Pancreas (tissue), 10 donors: Measurements from ENCODE around the gene VPS13D. TPM values are rescaled to one million over a fixed set of nuclear protein-coding genes. Genes with fewer than 3 reads are reported as not detected.

Experiments used
- ATAC-seq, 4 donors: fragments of 200-7000 bp; cut with Tn5 transposase; one replicate each; pipeline versions ENCODE4 v1.8.0 to v1.9.1; 2020; ENCODE audit warnings: mild to moderate bottlenecking in 4 of 4, moderate library complexity in 4 of 4
- DNase-seq, 6 donors: peaks; one replicate each; pipeline ENCODE4 v3.0.0-alpha.2; 2020
- FAIRE-seq: peaks from 2 replicates; lab custom pipeline; 2012; peaks lifted over from hg19 to GRCh38; lab: Jason Lieb, UNC
- H3K27ac ChIP-seq, 4 donors: fragments of 200-600 bp; sonication (generic); 1 replicate in 3 of 4; 2 replicates in 1 of 4; pipeline versions ENCODE4 v1.5.0 to v1.8.0; 2020
- H3K27me3 ChIP-seq, 4 donors: fragments of 200-600 bp; one replicate each; pipeline ENCODE4 v1.8.0; 2021
- H3K36me3 ChIP-seq, 3 donors: fragments of 200-600 bp; sonication (generic) in 1 of 3; one replicate each; pipeline versions ENCODE4 v1.5.0 to v1.8.0; 2020 to 2021
- H3K4me1 ChIP-seq, 3 donors: fragments of 200-600 bp; one replicate each; pipeline ENCODE4 v1.8.0; 2021
- H3K4me3 ChIP-seq, 4 donors: fragments of 200-600 bp; sonication (generic) in 2 of 4; one replicate each; pipeline versions ENCODE4 v1.5.0 to v1.8.0; 2020 to 2021
- H3K9me3 ChIP-seq, 4 donors: fragments of 200-600 bp; one replicate each; pipeline ENCODE4 v1.8.0; 2021
- WGBS, 2 donors: extraction: QIAGEN DNeasy Blood & Tissue Kit; methylation state at CpG; one replicate each; pipeline ENCODE4 v1.1.7; 2013; 5-methylcytosine and 5-hydroxymethylcytosine counted together
- intact Hi-C, 3 donors: fragments of 100-400 bp; cut with DNase I; formaldehyde crosslinking; loops; one replicate each; pipeline versions ENCODE4 v1.11.1 to v1.14.2; 2022
- polyA plus RNA-seq, 2 donors: library from polyadenylated mRNA; stranded (reverse); fragments of 200-250 nt; gene quantifications; one replicate each; pipeline ENCODE4 v1.2.3, GENCODE V29; 2013
- total RNA-seq, 6 donors: library from RNA; stranded (reverse); fragmentation: NEBNext Ultra II Directional in 4 of 6; extraction: Animal tissue kit (Norgen Biotek cat#: 25700) in 4 of 6; gene quantifications; one replicate each; pipeline versions ENCODE4 v1.2.1 to v1.2.4, GENCODE V29; 2021 to 2023
- TF ChIP-seq, protein P1 (sequence below), 4 donors: fragments of 200-600 bp; sonication (generic) in 3 of 4; IDR thresholded peaks; one replicate each; pipeline versions ENCODE4 v1.5.0 to v1.8.0; 2021; ENCODE audit warnings: antibody characterized with exemption in 4 of 4
- donor health status: healthy with polysubstance abuse.
- donor health status: DM: no; HTN: no; CAD: no; lungs with moderate emphysema.
- donor health status: DM: no; HTN: no; CAD: no.
- donor health status: control.
- donor health status: control.
- donor health status: Bipolar disorder and iron deficiency.
- donor health status: DM: yes; HTN: yes; CAD: no.
- donor health status: DM: no; HTN: no; CAD: no.
- donor health status: DM: no; HTN: no; CAD: no.
- donor health status: DM: yes; HTN: yes; CAD: no.

The VPS13D gene
- total and polyA plus RNA-seq, 8 donors: 13.7 to 39.0 (median 24.8) TPM

- WGBS, 2 donors: 81 to 89% methylated on average over 17 of the region's 17 CpGs
- no peaks in the 10 kb centered on the region for H3K27me3 ChIP-seq
- intact Hi-C loops: no loop called here
- no peaks in the 10 kb centered on the region for H3K36me3 ChIP-seq
- FAIRE-seq: no peak
- DNase-seq: peak in 2 of 6 donors; percentile 20 to 42
- TF ChIP-seq, protein P1, sequence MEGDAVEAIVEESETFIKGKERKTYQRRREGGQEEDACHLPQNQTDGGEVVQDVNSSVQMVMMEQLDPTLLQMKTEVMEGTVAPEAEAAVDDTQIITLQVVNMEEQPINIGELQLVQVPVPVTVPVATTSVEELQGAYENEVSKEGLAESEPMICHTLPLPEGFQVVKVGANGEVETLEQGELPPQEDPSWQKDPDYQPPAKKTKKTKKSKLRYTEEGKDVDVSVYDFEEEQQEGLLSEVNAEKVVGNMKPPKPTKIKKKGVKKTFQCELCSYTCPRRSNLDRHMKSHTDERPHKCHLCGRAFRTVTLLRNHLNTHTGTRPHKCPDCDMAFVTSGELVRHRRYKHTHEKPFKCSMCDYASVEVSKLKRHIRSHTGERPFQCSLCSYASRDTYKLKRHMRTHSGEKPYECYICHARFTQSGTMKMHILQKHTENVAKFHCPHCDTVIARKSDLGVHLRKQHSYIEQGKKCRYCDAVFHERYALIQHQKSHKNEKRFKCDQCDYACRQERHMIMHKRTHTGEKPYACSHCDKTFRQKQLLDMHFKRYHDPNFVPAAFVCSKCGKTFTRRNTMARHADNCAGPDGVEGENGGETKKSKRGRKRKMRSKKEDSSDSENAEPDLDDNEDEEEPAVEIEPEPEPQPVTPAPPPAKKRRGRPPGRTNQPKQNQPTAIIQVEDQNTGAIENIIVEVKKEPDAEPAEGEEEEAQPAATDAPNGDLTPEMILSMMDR (IDR thresholded peaks at IDR 0.05): no peak
- no peak overlapping the region for H3K27ac ChIP-seq
- peaks cover 0 to 7% (median 3%) of the 10 kb centered on the region in 3 donors for H3K4me1 ChIP-seq
- no peak overlapping the region for H3K4me3 ChIP-seq
- ATAC-seq: no peak
- H3K9me3 ChIP-seq: no peaks in the 10 kb centered on the region
Observed at GRCh38 chr1:12546771-12547585, 317.1 kb downstream of the VPS13D start.

DNA sequence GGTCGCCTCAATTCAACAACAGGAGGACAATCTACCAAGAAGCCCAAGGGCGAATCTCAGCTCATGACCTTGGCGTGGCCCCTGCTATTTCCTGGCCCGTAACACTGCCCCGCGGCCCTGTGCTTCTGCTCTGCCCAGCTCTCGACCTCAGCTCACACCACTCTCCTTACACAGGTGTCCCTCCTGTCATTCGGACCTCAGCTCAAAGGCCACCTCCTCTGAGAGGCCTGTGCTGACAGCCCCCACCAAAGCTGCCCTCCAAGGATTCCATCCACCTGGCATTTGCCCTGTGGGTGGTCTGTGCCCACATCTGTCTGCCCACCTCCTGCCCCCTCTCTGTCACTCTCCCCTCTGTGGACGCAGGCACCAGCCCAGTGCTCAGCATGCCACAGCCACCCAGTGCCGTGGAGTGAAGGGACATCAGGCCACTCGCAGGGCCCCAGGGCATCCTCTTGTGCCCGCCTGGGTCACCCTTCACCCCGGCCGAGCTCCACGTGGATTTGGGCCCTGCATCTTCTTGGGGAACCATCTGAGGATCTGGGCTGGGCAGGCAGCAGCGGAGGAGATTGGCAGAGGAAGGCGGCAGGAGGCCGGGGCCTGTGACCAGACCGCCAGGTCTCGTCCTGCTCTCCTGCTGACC is 317.9 kb downstream of the VPS13D start:
- intact Hi-C loops: no loop called here
- peak in 2 of 6 donors; percentile 16 to 47 for DNase-seq

GRCh38 chr1:12548279-12548972 is 318.6 kb downstream of the VPS13D start:
- Histone ChIP-seq H3K4me3 (no peak overlapping the region), H3K36me3 (no peaks in the 10 kb centered on the region), H3K4me1 (peaks cover 0 to 7% (median 3%) of the 10 kb centered on the region in 3 donors), H3K27me3 (no peaks in the 10 kb centered on the region), H3K27ac (no peak overlapping the region), H3K9me3 (no peaks in the 10 kb centered on the region)
- TF ChIP-seq, protein P1 (IDR thresholded peaks at IDR 0.05): no peak
- DNase-seq: peak in 2 of 6 donors; percentile 17 to 55
- no peak for ATAC-seq
- intact Hi-C loops: no loop called here
- WGBS, 2 donors: 86 to 91% methylated on average over 10 to 14 of the region's 14 CpGs
- no peak for FAIRE-seq

More for the DNA sequence above, 317.9 kb downstream of the VPS13D start:
- ATAC-seq (no peak), FAIRE-seq (no peak)
- Histone ChIP-seq H3K27ac (no peak overlapping the region), H3K36me3 (no peaks in the 10 kb centered on the region), H3K4me1 (peaks cover 0 to 7% (median 3%) of the 10 kb centered on the region in 3 donors), H3K9me3 (no peaks in the 10 kb centered on the region), H3K27me3 (no peaks in the 10 kb centered on the region), H3K4me3 (no peak overlapping the region)
- TF ChIP-seq, protein P1 (IDR thresholded peaks at IDR 0.05): no peak
- WGBS, 2 donors: 90 to 93% methylated on average over 20 of the region's 20 CpGs

DNA sequence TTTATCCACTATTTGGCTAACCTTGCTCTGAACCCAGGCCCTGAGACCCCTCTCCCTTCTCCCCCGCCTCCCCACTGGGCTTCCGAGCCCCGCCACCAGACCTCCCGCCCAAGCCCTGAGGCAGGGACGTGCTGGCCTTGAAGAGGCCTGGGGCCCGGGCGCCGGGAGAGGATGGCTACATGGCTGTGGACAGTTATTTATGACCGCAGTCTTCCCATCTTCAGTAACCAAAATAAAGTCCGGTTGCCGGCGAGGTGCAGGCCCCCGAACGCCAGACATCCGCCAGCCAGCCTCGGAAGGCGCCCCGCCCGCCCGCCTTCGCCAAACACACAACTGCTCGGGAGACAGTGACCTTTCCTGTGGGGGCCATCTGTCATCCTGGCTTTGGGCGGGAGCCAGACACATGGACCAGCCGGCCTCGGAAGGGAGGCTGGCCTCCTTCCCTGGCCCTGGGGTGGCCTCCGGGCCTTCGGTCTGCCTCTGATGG is 319.2 kb downstream of the VPS13D start:
- Histone ChIP-seq H3K9me3 (no peaks in the 10 kb centered on the region), H3K27me3 (no peaks in the 10 kb centered on the region), H3K4me1 (peaks cover 0 to 3% (median 1%) of the 10 kb centered on the region in 3 donors), H3K27ac (peak overlapping the region in 2 of 4 donors; percentile 36 to 50), H3K4me3 (no peak overlapping the region), H3K36me3 (no peaks in the 10 kb centered on the region)
- peak in 2 of 6 donors; percentile 45 to 56 for DNase-seq
- TF ChIP-seq, protein P1 (IDR thresholded peaks at IDR 0.05): no peak
- intact Hi-C loops: no loop called here
- no peak for FAIRE-seq
- WGBS, 2 donors: 77 to 83% methylated on average over 23 to 27 of the region's 27 CpGs
- peak in 2 of 4 donors; percentile 13 to 17 for ATAC-seq
